ENCODE results near the gene PHLDB1.
"Not testable (repeated sequence)": the region's sequence is repeated elsewhere in the genome, so short reads cannot be mapped to it uniquely, and the experiment has no call there.

The PHLDB1 gene

DNA sequence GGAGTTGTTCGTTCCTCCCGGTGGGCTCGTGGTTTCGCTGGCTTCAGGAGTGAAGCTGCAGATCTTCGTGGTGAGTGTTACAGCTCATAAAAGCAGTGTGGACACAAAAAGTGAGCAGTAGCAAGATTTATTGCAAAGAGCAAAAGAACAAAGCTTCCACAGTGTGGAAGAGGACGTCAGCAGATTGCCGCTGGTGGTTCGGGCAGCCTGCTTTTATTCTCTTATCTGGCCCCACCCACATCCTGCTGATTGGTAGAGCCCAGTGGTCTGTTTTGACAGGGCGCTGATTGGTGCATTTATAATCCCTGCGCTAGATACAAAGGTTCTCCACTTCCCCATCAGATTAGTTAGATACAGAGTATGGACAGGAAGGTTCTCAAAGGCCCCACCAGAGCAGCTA, 80.9 kb downstream of the PHLDB1 start:
- not testable (repeated sequence) for DNase-seq (ENCODE audit: low read depth)

DNA sequence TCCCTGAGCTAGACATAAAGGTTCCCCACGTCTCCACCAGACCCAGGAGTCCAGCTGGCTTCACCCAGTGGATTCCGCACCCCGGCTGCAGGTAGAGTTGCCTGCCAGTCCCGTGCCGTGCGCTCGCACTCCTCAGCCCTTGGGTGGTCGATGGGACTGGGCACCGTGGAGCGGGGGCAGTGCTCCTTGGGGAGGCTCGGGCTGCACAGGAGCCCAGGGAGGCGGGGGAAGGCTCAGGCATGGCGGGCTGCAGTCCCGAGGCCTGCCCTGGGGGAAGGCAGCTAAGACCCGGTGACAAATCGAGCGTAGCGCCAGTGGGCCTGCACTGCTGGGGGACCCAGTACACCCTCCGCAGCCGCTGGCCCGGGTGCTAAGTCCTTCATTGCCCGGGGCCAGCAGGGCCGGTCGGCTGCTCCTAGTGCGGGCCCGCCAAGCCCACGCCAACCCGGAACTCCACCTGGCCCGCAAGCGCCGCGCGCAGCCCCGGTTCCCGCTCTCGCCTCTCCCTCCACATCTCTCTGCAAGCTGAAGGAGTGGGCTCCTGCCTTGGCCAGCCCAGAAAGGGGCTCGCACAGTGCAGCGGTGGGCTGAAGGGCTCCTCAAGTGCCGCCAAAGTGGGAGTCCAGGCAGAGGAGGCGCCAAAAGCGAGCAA, 81.6 kb downstream of the PHLDB1 start:
- no peak for DNase-seq (ENCODE audit: low read depth)

DNA sequence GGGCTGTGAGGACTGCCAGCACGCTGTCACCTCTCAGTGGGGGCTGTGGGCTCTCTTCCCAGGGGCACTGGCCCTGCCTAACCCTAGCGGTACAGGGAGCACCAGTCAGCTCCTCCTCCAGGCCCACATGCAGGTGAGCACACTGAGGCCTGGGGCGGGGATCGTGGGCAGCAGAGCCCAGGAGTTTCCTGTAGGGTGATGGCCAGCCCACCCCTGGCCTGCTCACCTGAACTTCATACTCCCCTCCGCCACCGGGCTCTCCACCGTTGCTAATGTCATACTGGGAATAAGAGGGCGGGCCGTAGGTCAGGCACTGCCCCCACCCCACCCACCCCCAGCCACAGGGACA, 82.1 kb downstream of the PHLDB1 start:
- no peak for DNase-seq (ENCODE audit: low read depth)

DNA sequence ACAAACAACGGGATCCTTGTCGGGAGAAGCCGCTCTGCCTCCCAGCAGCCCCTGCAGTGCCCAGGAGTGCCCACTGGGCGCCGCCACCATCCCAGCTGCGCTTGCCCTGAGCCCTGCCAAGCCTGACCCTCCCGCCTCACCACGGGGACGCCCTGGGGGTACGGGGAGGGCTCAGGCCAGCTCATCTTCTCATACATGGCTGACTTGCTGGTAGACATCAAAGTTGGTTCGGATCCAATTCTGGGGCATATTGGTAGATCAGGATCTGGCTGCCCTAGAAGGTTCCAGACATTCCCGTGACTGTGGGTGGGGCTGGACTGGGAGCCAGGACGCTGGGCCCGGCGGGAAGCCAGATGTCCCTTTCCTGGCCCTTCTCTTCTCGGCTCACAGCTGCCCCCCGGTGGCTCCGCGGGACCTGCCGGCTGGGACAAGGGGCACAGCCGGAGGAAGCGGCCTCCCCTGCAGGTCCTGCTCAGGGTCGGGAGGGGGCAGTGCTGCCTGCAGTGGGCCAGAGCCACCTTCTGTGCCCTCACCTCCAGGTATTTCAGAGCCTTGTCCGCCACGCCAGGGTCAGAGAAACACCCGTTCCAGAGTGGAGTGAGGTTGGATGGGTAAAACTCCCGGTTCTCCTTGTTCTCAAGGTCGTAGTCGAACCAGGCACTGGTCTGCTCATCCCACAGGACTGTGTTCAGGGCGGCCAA, 82.6 kb downstream of the PHLDB1 start:
- DNase-seq (ENCODE audit: low read depth) = peak; percentile 81

DNA sequence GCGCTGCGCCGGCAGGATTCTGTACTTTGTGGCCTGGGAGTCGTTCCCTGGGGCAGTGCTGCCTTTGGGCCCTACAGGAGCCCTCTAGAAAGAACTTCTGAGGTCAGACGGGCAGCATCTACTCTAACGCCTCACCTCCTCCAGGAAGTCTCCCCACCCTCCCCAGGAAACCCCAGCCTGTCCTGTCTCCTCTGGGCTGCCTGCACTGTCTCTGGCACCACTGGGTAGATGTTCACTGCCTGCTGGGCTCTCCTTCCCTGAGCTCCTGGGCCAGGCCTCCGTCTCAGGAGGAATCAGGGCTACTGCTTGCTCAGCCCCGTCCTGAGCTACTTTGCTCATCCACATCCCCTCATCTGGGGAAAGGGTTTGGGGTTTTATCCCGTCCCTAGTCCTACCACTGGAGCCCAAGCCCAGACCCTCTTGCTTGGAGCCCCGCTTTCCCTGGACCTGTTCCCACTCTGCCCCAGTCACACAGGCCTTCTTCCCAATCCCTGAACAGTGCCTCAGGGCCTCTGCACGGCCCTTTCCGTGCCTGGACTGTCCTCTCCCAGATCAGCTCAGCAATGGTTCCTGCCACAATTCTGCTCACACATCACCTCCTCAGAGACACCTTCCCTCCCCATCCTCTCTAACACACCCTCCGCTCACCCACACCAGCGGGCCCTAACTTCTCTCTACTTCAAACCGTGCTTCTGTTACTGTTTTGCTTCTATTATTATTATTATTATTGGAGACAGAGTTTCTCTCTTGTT, 83.3 kb downstream of the PHLDB1 start:
- DNase-seq (ENCODE audit: low read depth) = no peak

DNA sequence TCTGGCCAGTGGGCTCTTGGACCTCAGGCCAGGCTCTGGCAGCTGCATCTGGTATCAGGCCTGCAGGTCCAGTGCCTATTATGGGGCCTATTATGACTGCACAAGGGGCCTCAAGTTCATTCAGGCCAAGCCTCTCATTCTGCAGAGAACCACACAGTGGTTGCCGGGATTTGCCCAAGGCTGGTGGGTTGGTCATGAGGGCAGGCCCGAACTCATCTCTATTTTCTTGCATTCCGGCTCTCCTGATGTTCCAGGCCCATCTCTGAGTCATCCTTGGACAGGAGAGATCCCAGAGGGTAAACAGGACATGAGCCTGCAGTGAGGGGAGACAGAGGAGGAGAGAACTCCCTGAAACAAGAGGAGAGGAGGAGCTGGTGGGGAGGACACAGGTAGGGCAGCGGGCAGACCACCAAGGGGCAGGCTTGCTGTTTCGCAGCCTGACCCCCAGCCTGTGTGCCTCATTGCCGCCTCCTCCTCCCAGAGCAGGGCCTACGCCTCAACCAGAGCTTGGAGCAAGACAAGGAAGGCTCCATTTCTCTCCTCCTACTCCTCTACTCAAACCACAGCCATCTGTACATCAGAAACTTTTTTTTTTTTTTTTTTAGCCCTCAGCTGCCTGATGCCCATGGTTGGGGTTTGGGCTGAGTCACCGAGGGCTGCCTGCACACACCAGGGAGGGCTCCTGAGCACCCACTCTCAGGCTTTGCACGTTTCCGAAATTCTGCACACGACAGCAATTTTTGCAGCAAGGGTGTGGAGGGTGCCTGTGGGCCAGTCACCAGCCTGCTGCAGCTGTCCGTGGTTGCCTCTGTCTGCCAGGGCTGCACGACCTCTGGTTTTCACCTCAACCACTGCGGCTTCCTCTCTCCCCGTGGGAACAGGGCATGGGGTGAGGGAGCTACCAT, 84.8 kb downstream of the PHLDB1 start:
- DNase-seq (ENCODE audit: low read depth) = peak; percentile 63

DNA sequence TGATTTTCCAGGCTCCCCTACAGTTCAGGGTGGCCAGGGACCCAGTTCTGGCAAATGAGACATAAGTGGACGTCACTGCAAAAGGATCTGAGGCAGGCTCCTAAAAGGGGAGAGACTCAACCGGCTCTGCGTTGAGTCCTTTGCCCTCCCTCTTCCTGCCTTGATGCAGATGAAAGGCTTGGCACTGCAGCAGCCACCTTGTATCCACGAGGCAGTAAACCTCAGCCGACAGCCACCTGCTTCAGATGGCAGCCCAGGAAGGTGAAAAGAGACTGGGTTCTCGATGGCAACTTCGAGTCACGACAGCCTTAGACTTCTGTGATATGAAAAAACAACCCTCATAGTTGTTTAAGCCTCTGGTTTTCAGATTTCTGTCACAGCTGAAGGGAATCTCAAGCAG, 86.8 kb downstream of the PHLDB1 start:
- no peak for DNase-seq (ENCODE audit: low read depth)

DNA sequence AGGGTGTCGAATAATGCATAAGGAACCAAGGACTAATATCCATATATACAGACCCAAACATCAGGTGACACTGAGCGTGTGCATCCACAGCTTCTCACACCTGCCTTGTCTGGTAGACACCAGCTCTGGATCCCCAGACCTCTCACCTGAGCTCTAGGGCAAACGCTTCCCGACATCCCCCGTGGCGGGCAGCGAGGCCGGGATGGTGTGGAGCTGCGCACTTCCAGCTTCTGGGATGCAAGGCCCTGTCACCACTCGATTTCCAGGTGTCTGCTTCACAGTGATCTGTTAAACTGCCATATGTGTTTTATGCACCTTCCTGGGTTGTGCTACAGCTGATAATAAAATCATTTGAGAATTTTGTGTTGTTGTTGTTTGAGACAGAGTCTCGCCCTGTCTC, 87.4 kb downstream of the PHLDB1 start:
- no peak for DNase-seq (ENCODE audit: low read depth)

DNA sequence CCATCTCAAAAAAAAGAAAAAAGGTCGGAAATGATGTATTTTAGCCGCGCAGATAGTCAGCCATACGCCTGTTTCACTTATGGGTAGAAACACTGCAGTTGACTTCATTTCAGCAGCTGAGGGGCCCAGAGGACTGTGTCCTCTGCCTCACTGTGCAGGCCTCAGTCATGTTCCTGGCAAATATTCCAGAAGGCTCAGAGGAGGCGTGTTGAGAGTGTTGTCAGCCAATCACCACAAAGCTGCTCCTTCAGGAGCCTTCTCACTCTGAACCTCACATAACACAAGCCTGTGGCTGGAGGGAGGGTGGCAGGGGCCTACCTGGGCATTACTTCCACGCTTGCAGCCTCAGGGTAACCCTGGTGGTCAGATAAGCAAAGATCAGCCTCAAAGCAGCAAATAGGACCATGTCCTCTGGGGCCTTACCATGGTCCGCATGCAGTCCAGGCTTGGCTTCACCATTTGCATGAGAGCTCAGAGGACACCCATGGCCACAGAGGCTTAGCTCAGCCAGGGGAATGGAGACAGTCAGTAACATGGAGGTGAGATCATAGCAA, 89.3 kb downstream of the PHLDB1 start:
- DNase-seq (ENCODE audit: low read depth) = no peak

DNA sequence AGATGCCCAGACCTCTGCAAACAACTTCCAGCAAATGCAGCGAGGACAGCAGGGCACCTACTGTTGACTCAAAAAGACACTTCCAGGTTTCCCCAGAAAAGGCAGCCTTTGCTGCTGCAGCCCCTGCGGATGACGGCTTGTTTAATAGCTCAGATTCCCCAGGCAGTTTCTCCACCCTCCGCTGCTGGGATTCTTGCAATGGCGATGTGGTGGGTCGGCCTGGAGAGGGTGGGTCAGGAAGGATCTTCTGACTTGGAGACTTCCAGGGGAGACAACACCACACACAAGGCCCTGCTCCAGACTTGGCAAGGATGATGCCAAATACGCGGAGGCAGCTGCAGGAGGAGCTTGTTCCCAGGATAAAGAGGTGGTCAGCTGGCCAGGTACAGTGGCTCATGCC, 89.9 kb downstream of the PHLDB1 start:
- DNase-seq (ENCODE audit: low read depth) = no peak

DNA sequence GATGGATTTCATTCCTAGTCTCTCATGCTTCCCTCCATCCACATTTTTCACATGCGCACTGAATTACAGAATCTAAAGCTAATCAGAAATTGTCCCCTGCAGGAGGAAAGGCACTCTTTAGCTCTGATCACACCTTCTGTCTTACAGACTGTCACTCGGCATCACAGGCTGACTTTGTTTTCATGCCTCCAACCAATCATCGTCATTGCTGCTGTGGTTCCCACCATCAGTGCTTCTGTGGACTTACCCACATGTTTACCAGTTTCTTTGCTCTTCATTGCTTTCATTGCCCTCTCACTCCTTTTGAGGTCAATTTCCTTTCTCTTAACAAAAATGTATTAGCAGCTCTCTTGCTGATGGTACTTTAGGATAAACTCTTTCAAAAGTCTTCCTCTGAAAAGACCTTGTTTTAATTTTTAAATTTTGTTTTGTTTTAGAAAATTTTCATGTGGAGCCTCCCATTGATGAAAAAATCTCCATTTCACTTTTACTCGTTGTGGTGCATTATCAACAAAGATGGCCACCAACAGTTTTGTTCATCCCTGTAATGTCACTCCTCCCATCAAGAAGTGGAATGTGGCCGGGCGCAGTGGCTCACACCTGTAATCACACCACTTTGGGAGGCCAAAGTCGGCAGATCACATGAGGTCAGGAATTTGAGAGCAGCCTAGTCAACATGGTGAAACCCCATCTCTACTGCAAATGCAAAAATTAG, 92.2 kb downstream of the PHLDB1 start:
- DNase-seq (ENCODE audit: low read depth) = no peak

DNA sequence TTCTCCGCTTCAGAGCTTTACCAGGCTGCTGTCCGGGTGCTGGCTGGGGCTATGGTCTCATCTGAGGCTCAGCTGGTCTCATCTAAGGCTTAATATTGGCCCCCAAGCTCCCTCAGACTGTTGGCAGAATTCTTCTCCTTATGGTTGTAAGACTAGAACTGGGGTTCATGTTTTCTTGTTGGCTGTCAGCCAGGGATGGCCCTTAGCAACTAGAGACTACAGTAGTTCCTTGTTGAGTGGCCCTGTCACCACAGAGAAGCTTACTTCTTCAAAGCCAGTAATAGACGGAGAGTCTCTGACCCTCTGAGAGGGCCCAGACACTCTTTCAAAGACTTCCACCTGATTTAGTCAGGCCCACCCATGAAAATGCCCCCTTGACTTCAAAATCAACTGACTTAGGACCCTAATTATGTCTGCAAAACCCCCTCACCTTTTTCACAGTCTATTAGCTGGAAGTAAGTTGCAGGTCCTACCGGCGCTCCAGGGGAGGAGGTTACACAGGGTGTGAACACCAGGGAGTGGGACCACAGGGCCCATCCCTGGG, 96.2 kb downstream of the PHLDB1 start:
- DNase-seq (ENCODE audit: low read depth) = no peak

DNA sequence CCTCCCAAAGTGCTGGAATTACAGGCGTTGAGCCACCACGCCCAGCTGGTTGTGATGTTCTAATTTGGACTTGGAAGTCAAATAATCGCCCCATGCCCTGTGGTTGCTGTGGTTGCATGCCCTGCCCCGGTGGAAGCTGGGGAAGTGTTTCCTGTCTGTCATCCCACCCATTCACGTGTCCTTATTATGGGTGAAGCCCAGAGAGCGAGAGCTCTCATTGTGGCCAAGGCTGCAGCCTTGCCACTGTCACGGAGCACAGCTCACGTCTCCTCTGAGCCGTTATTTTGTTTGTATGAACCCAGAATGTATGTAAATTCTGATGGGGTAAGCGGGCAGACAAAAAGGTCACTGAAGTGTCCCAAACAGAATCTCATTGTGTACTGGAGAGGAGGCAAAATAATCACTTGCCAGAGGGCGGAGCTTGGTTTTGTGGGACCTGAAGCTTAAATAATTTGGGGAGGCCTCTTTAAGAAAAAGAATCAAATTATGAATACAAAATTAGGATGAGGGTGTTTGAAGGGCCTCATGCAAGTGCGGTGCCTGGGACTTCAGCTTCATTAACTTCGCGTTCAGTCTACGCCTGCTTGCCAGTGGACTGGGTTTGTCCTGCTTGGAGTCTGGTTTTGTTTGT, 97.8 kb downstream of the PHLDB1 start:
- DNase-seq (ENCODE audit: low read depth) = no peak

DNA sequence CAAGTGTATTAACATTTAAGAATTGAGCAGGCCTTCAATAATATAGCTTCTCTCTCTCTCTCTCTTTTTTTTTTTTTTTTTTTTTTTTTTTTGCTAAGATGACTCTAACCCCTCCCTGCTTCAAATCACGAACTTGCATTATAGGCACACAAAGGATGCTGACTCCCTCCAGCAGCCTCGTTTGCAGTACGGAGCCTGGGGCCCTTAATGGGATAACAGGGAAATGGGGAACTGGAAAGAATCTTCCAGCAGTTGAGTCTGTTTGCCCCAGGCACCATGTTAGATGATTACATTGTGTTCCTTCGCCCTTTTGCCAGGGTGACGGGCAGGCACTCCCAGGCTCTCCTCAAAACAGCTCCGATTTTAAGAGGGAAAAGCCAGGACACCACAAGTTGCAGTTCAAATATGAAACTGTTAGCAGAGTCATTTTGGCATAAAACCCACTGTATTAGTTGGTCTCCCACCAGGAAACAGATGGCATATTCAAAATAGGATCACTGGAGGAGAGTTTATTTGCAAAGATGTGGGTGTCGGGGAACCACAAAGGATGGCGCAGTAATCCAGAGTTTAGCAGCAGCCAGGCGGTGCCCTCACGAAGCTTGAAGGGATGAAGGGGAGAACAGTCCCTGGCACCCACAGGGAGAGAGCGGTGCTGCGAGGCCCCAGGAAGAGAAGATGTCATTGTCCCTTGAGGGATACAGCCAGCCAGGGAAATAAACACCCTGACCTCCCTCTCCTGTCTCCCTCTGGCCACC, 98.6 kb downstream of the PHLDB1 start:
- no peak for DNase-seq (ENCODE audit: low read depth)

DNA sequence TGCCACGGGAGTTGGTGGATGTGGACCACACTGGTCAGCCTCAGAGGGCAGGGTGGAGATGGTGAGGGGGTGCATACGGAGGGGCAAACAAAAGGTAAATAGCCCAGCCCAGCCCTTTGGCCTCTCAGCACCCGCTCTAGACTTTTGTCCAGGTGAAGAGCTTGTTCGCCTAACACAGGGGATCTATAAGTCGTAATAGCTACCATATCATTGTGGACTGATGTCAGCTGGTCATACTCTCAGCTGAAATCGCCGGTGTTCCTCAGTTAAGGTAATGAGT, 99.1 kb downstream of the PHLDB1 start:
- no peak for DNase-seq (ENCODE audit: low read depth)
